Measurements from ENCODE around the gene NSUN6.

The NSUN6 gene

DNA sequence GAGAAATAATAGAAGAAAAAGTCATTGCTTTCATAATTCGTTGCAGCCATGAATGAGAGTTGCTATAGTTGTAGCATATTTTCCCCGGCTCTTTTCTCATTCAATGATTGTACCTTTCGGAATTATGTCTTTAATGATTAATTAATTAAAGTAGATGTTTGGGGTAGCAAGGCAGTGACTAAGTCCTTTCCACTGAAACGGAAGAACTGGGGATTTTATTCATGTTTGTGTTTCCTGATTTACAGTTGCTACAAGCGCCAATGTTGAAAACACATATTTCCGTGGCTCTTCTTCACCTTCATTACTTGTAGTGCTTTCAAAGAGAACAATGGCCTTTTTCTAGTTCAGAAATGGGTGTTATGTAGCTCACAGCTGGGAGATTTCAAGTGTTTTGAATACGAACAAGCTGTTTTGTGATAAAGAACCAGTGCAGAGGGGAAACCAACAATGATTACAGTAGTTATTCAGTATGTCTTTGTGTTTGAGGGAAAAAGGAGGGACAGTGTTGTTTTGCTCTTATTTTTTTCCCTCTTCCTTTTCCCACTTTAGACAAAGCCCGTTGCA lies 153.5 kb downstream of the NSUN6 start:
- no peak for DNase-seq

Data from fibroblast of skin of back (primary cell).